ENCODE data around the gene CADPS. TPM values are rescaled to one million over a fixed set of nuclear protein-coding genes. Genes with fewer than 3 reads are reported as not detected.

The CADPS gene
- total and polyA plus RNA-seq, 2 donors, result 2.3 to 4.4 TPM

DNA sequence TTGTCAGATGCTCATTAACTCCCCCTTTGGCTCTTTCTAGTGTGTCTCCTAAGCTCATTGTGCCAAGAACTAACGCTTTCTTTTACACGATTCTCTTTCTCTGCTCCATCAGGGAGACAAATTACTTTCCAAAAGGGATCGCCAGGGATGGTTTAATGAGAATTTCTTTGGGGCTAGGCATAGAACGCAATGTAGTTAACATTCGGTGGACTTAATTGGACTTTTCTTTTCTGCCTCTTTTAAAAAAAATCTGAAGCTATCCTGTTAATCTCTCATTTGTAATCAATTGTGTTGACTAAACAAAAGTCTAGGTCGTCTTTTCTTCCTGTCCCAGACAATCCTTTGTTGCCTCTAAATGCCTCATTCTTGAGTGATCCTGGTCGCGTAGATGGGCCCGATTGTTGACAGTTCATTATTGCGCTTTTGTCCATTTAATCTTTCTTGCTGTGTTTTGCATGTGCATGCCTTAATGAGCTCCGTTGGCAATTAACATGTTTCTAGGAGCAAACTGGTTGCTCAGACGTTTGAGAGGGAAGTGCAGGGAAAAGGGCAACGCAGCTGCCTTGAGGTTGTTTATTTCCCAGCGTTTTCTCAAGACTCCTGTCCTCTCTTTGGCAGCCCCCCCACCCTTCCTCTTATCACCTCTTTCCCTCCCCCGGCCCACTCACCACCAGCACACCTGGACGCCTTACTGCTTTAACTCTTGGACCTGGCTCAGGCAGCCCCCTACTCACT, 509.7 kb downstream of the CADPS start:
- no peaks in the 10 kb centered on the region for H3K36me3 ChIP-seq (ENCODE audit: control insufficient read depth in 2 of 2, insufficient read depth in 2 of 2, low read length in 1 of 2)
- 20% methylated on average over 16 of the region's 16 CpGs for WGBS
- H3K27ac ChIP-seq (ENCODE audit: low read depth in 1 of 2, low read length in 1 of 2), result no peak overlapping the region
- peaks cover 44 to 61% of the 10 kb centered on the region in 2 donors for H3K27me3 ChIP-seq (ENCODE audit: control insufficient read depth in 2 of 2, insufficient read depth in 1 of 2, low read length in 1 of 2)
- H3K4me1 ChIP-seq (ENCODE audit: control insufficient read depth in 2 of 2, insufficient read depth in 2 of 2, low read length in 2 of 2), result no peaks in the 10 kb centered on the region
- DNase-seq (ENCODE audit: low read depth in 6 of 9, low spot score in 9 of 9), result no peak
- no peak overlapping the region for H3K4me3 ChIP-seq (ENCODE audit: low read length in 2 of 2)
- no peaks in the 10 kb centered on the region for H3K9me3 ChIP-seq (ENCODE audit: control insufficient read depth in 2 of 2, insufficient read depth in 1 of 2, low read length in 1 of 2)

DNA sequence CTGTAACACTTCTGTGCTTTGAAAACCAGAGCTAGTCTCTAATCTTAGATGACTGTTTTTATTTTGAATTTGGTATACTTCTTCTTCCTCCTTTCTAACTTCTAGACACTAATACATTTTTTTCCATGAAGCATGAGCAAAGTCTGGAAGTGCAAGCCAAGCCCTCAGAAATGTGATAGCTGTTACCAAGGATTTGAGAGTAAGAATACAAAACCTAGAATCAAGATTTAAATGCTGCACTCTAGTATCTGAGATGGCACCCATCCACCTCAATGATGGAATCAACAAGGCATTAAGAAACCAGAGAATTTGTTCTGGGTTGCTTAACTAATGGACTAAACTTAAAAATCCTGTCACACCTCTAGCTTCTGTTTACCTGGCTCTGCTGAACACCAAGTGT, 511.0 kb downstream of the CADPS start:
- Histone ChIP-seq H3K4me1 (ENCODE audit: control insufficient read depth in 2 of 2, insufficient read depth in 2 of 2, low read length in 2 of 2) (no peaks in the 10 kb centered on the region), H3K9me3 (ENCODE audit: control insufficient read depth in 2 of 2, insufficient read depth in 1 of 2, low read length in 1 of 2) (no peaks in the 10 kb centered on the region), H3K36me3 (ENCODE audit: control insufficient read depth in 2 of 2, insufficient read depth in 2 of 2, low read length in 1 of 2) (no peaks in the 10 kb centered on the region), H3K27me3 (ENCODE audit: control insufficient read depth in 2 of 2, insufficient read depth in 1 of 2, low read length in 1 of 2) (peaks cover 30 to 47% of the 10 kb centered on the region in 2 donors), H3K27ac (ENCODE audit: low read depth in 1 of 2, low read length in 1 of 2) (peak overlapping the region in 1 of 2 donors; percentile 28), H3K4me3 (ENCODE audit: low read length in 2 of 2) (no peak overlapping the region)
- no peak for DNase-seq (ENCODE audit: low read depth in 6 of 9, low spot score in 9 of 9)

DNA sequence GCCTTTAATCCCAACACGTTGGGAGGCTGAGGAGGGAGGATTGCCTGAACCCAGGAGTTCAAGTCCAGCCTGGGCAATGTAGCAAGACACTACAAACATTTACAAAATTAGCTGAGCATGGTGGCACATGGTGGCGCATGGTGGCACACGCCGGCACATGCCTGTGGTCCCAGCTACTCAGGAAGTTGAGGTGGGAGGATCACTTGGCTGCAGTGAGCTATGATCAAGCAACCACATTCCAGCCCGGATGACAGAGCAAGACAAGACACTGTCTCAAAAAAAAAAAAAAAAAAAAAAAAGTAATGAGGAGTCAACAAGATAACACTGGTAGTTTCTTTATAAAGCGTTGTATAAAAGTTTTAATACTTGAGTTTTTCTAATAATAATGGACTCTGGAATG, 511.9 kb downstream of the CADPS start:
- DNase-seq (ENCODE audit: low read depth in 6 of 9, low spot score in 9 of 9), result no peak
- Histone ChIP-seq H3K27me3 (ENCODE audit: control insufficient read depth in 2 of 2, insufficient read depth in 1 of 2, low read length in 1 of 2) (peaks cover 21 to 38% of the 10 kb centered on the region in 2 donors), H3K4me3 (ENCODE audit: low read length in 2 of 2) (no peak overlapping the region), H3K4me1 (ENCODE audit: control insufficient read depth in 2 of 2, insufficient read depth in 2 of 2, low read length in 2 of 2) (no peaks in the 10 kb centered on the region), H3K27ac (ENCODE audit: low read depth in 1 of 2, low read length in 1 of 2) (no peak overlapping the region), H3K36me3 (ENCODE audit: control insufficient read depth in 2 of 2, insufficient read depth in 2 of 2, low read length in 1 of 2) (no peaks in the 10 kb centered on the region), H3K9me3 (ENCODE audit: control insufficient read depth in 2 of 2, insufficient read depth in 1 of 2, low read length in 1 of 2) (no peaks in the 10 kb centered on the region)
- 95% methylated on average over 6 of the region's 6 CpGs for WGBS

DNA sequence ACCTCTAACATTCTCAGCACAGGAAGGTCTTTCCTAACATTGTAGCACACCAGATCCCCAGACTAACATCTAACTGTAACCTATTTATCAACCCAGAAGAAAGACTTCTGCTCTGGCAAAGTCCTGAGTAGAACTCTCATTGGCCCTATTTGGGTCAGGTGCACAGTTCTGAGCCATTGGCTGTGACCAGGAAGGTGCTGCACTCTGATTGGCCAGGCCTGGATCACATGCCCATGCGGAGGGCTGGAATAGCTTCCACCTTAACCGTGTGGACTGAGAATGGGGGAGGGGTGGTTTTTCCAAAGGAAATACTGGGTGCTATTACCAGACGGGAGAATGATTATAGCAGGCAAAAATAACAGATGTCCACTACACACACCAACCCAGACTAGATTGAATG, 513.4 kb downstream of the CADPS start:
- no peaks in the 10 kb centered on the region for H3K36me3 ChIP-seq (ENCODE audit: control insufficient read depth in 2 of 2, insufficient read depth in 2 of 2, low read length in 1 of 2)
- H3K27ac ChIP-seq (ENCODE audit: low read depth in 1 of 2, low read length in 1 of 2), result no peak overlapping the region
- peaks cover 7 to 23% of the 10 kb centered on the region in 2 donors for H3K27me3 ChIP-seq (ENCODE audit: control insufficient read depth in 2 of 2, insufficient read depth in 1 of 2, low read length in 1 of 2)
- H3K4me1 ChIP-seq (ENCODE audit: control insufficient read depth in 2 of 2, insufficient read depth in 2 of 2, low read length in 2 of 2), result no peaks in the 10 kb centered on the region
- DNase-seq (ENCODE audit: low read depth in 6 of 9, low spot score in 9 of 9), result no peak
- no peak overlapping the region for H3K4me3 ChIP-seq (ENCODE audit: low read length in 2 of 2)
- H3K9me3 ChIP-seq (ENCODE audit: control insufficient read depth in 2 of 2, insufficient read depth in 1 of 2, low read length in 1 of 2), result no peaks in the 10 kb centered on the region
- WGBS, result 75% methylated on average over 3 of the region's 3 CpGs

DNA sequence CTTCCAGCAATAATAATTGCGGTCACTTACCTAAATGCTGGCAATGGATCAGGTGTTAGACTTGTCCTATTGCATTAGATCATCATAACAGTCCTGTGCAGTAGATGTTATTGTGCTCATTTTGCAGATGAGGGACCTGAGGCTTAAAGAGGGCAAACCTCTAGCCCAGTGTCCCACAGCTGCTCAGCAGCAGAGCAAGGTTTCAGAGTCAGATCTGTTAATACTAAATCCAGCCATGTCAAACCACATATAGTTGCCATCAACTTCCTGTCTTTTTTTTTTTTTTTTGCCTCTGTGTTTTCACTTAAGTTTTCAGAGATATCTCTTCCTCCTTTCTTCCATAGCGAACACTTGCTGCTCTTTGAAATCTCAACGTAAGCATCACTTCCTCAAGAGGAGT, 514.0 kb downstream of the CADPS start:
- Histone ChIP-seq H3K9me3 (ENCODE audit: control insufficient read depth in 2 of 2, insufficient read depth in 1 of 2, low read length in 1 of 2) (no peaks in the 10 kb centered on the region), H3K27ac (ENCODE audit: low read depth in 1 of 2, low read length in 1 of 2) (no peak overlapping the region), H3K4me3 (ENCODE audit: low read length in 2 of 2) (no peak overlapping the region), H3K4me1 (ENCODE audit: control insufficient read depth in 2 of 2, insufficient read depth in 2 of 2, low read length in 2 of 2) (no peaks in the 10 kb centered on the region), H3K27me3 (ENCODE audit: control insufficient read depth in 2 of 2, insufficient read depth in 1 of 2, low read length in 1 of 2) (peaks cover 4 to 19% of the 10 kb centered on the region in 2 donors), H3K36me3 (ENCODE audit: control insufficient read depth in 2 of 2, insufficient read depth in 2 of 2, low read length in 1 of 2) (no peaks in the 10 kb centered on the region)
- 81% methylated on average over 3 of the region's 3 CpGs for WGBS
- no peak for DNase-seq (ENCODE audit: low read depth in 6 of 9, low spot score in 9 of 9)

DNA sequence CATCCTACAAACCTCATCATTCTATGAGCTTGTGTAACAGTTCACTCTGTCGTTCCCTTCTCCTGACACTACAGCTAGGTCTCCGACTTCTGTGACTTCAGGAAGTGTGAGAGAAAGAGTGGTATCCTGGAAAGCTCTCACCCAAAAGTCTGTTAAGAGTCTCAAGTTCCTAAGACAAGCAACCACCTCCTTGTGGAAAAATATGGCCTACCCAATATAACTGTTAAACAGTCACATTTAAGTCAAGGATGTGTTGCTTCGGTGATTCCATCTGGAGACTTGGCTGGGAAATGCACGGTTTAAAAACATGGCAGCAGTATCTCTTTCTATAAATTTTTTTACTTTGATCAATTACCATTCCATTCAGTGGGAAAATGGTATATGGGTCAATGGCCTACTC, 515.7 kb downstream of the CADPS start:
- 87% methylated on average over 4 of the region's 4 CpGs for WGBS

DNA sequence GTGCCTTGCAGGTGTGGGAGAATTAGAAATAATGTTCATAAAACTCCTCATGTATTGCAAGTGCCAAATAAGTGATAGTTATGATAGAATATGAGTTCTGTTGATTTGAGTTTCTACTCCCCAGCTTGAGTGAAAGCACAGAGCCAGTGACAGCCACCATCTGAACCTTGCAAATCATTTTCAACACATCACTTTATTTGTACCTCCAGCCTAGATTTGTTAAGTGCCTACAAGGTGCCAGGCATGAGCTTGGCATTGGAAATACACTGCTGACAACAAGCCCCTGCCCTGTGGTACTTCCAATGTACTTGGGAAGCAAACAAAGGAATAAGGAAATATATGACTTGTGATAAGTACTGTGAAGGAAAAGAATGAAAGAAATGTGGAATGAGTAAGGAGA, 518.9 kb downstream of the CADPS start:
- no peaks in the 10 kb centered on the region for H3K4me1 ChIP-seq (ENCODE audit: control insufficient read depth in 2 of 2, insufficient read depth in 2 of 2, low read length in 2 of 2)
- no peaks in the 10 kb centered on the region for H3K27me3 ChIP-seq (ENCODE audit: control insufficient read depth in 2 of 2, insufficient read depth in 1 of 2, low read length in 1 of 2)
- DNase-seq (ENCODE audit: low read depth in 6 of 9, low spot score in 9 of 9), result no peak
- H3K27ac ChIP-seq (ENCODE audit: low read depth in 1 of 2, low read length in 1 of 2), result no peak overlapping the region
- no peaks in the 10 kb centered on the region for H3K36me3 ChIP-seq (ENCODE audit: control insufficient read depth in 2 of 2, insufficient read depth in 2 of 2, low read length in 1 of 2)
- no peak overlapping the region for H3K4me3 ChIP-seq (ENCODE audit: low read length in 2 of 2)
- no peaks in the 10 kb centered on the region for H3K9me3 ChIP-seq (ENCODE audit: control insufficient read depth in 2 of 2, insufficient read depth in 1 of 2, low read length in 1 of 2)

More for the DNA sequence above, 515.7 kb downstream of the CADPS start:
- Histone ChIP-seq H3K9me3 (ENCODE audit: control insufficient read depth in 2 of 2, insufficient read depth in 1 of 2, low read length in 1 of 2) (no peaks in the 10 kb centered on the region), H3K4me1 (ENCODE audit: control insufficient read depth in 2 of 2, insufficient read depth in 2 of 2, low read length in 2 of 2) (no peaks in the 10 kb centered on the region), H3K36me3 (ENCODE audit: control insufficient read depth in 2 of 2, insufficient read depth in 2 of 2, low read length in 1 of 2) (no peaks in the 10 kb centered on the region), H3K4me3 (ENCODE audit: low read length in 2 of 2) (no peak overlapping the region), H3K27ac (ENCODE audit: low read depth in 1 of 2, low read length in 1 of 2) (no peak overlapping the region), H3K27me3 (ENCODE audit: control insufficient read depth in 2 of 2, insufficient read depth in 1 of 2, low read length in 1 of 2) (peaks cover 0 to 2% of the 10 kb centered on the region in 2 donors)
- DNase-seq (ENCODE audit: low read depth in 6 of 9, low spot score in 9 of 9), result no peak

DNA sequence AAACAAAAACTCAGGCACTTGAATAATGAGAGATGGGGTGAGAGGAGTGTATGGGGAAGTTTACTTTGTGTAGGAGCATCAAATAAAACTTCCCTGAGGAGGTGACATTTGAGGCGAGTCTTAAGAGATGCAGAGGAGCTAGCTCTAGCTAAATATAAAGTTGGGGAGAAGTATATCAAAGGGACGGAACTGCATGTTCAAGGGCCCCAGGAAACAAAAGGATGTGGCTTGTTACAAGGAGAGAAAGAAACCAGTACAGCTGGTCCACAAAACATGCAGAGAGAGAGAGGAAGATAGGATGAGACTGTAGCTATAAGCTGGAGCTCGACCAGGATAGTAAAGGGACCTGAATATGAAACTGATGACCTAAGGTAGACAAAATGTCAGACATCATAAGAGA, 519.5 kb downstream of the CADPS start:
- Histone ChIP-seq H3K36me3 (ENCODE audit: control insufficient read depth in 2 of 2, insufficient read depth in 2 of 2, low read length in 1 of 2) (no peaks in the 10 kb centered on the region), H3K27ac (ENCODE audit: low read depth in 1 of 2, low read length in 1 of 2) (no peak overlapping the region), H3K27me3 (ENCODE audit: control insufficient read depth in 2 of 2, insufficient read depth in 1 of 2, low read length in 1 of 2) (no peaks in the 10 kb centered on the region), H3K4me1 (ENCODE audit: control insufficient read depth in 2 of 2, insufficient read depth in 2 of 2, low read length in 2 of 2) (no peaks in the 10 kb centered on the region), H3K9me3 (ENCODE audit: control insufficient read depth in 2 of 2, insufficient read depth in 1 of 2, low read length in 1 of 2) (no peaks in the 10 kb centered on the region), H3K4me3 (ENCODE audit: low read length in 2 of 2) (no peak overlapping the region)
- 81% methylated on average over 3 of the region's 3 CpGs for WGBS
- DNase-seq (ENCODE audit: low read depth in 6 of 9, low spot score in 9 of 9), result no peak
